Gastrocnemius medialis (tissue), 4 donors: Measurements from ENCODE around the gene TET1.
"Not testable (repeated sequence)": the region's sequence is repeated elsewhere in the genome, so short reads cannot be mapped to it uniquely, and the experiment has no call there.

ENCODE experiments used
- POLR2A ChIP-seq, 2 donors: fragments of 450-650 bp; IDR thresholded peaks; one replicate each; pipeline ENCODE4 v1.6.1; 2017; ENCODE audit warnings: antibody characterized with exemption in 2 of 2, mild to moderate bottlenecking in 2 of 2, moderate library complexity in 2 of 2
- TF ChIP-seq, protein P1 (sequence below), 5 experiments: fragments of 450-650 bp in 3 of 5; fragments of 200-600 bp in 2 of 5; sonication (generic) in 2 of 5; IDR thresholded peaks in 4 of 5; conservative IDR thresholded peaks in 1 of 5; 1 replicate in 4 of 5; 2 replicates in 1 of 5; pipeline ENCODE4 v1.5.1; 2016 to 2019; ENCODE audit warnings: antibody characterized with exemption in 5 of 5, mild to moderate bottlenecking in 3 of 5, moderate library complexity in 3 of 5

DNA sequence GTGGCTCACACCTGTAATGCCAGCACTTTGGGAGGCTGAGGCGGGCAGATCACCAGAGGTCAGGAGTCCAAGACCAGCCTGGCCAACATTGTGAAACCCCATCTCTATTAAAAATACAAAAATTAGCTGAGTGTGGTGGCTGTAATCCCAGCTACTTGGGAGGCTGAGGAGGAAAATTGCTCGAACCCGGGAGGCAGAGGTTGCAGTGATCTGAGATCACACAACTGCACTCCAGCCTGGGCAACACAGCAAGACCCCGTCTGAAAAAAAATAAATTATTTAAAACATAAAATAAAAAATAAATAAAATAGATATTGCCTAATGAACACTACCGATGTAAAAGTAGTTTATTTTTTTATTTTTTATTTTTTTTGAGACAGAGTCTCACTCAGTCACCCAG lies 83.4 kb downstream of the TET1 start:
- TF ChIP-seq, protein P1, sequence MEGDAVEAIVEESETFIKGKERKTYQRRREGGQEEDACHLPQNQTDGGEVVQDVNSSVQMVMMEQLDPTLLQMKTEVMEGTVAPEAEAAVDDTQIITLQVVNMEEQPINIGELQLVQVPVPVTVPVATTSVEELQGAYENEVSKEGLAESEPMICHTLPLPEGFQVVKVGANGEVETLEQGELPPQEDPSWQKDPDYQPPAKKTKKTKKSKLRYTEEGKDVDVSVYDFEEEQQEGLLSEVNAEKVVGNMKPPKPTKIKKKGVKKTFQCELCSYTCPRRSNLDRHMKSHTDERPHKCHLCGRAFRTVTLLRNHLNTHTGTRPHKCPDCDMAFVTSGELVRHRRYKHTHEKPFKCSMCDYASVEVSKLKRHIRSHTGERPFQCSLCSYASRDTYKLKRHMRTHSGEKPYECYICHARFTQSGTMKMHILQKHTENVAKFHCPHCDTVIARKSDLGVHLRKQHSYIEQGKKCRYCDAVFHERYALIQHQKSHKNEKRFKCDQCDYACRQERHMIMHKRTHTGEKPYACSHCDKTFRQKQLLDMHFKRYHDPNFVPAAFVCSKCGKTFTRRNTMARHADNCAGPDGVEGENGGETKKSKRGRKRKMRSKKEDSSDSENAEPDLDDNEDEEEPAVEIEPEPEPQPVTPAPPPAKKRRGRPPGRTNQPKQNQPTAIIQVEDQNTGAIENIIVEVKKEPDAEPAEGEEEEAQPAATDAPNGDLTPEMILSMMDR (IDR thresholded peaks at IDR 0.05 in 4 of 5, conservative IDR thresholded peaks at IDR 0.05 in 1 of 5): not testable (repeated sequence)
- not testable (repeated sequence) for TF ChIP-seq POLR2A (IDR thresholded peaks at IDR 0.05)
